GM19452 (cell line): ENCODE results near the gene CCDC148.

Experiments used
- ATAC-seq: cut with Tn5 transposase; IDR thresholded peaks from one replicate; pipeline ENCODE4 v1.9.1; 2021; ENCODE audit not compliant: unreplicated experiment

Gene CCDC148

GRCh38 chr2:158184001-158184400 is 272.6 kb downstream of the CCDC148 start:
- no peak for ATAC-seq

GRCh38 chr2:158182676-158183295 is 273.8 kb downstream of the CCDC148 start:
- ATAC-seq: no peak

GRCh38 chr2:158181171-158181570 is 275.4 kb downstream of the CCDC148 start:
- no peak for ATAC-seq

- no peak for ATAC-seq
Measured at GRCh38 chr2:158179660-158180059, 276.9 kb downstream of the CCDC148 start.

GRCh38 chr2:158178646-158179045 is 277.9 kb downstream of the CCDC148 start:
- no peak for ATAC-seq

- ATAC-seq: no peak
Measured at GRCh38 chr2:158174956-158175355, 281.6 kb downstream of the CCDC148 start.

- no peak for ATAC-seq
Measured at GRCh38 chr2:158174495-158174894, 282.1 kb downstream of the CCDC148 start.

GRCh38 chr2:158172719-158173118 is 283.8 kb downstream of the CCDC148 start:
- no peak for ATAC-seq

- ATAC-seq: no peak
Measured at GRCh38 chr2:158154596-158154995, 302.0 kb downstream of the CCDC148 start.

GRCh38 chr2:158153270-158154015 is 303.1 kb downstream of the CCDC148 start:
- ATAC-seq: no peak

- ATAC-seq: no peak
Measured at GRCh38 chr2:158144914-158145625, 311.5 kb downstream of the CCDC148 start.

- no peak for ATAC-seq
Measured at GRCh38 chr2:158143703-158144360, 312.7 kb downstream of the CCDC148 start.

- no peak for ATAC-seq
Measured at GRCh38 chr2:158142568-158143332, 313.8 kb downstream of the CCDC148 start.

GRCh38 chr2:158142165-158142564 is 314.4 kb downstream of the CCDC148 start:
- ATAC-seq: no peak

- no peak for ATAC-seq
Measured at GRCh38 chr2:158140201-158140600, 316.4 kb downstream of the CCDC148 start.

GRCh38 chr2:158138255-158138654 is 318.3 kb downstream of the CCDC148 start:
- ATAC-seq: no peak

- no peak for ATAC-seq
Measured at GRCh38 chr2:158135096-158135495, 321.5 kb downstream of the CCDC148 start.

- ATAC-seq: no peak
Measured at GRCh38 chr2:158134655-158135054, 321.9 kb downstream of the CCDC148 start.

- no peak for ATAC-seq
Measured at GRCh38 chr2:158134055-158134454, 322.5 kb downstream of the CCDC148 start.

- no peak for ATAC-seq
Measured at GRCh38 chr2:158131919-158132566, 324.5 kb downstream of the CCDC148 start.
